ENCODE data around the gene GABBR2.

GABBR2 gene

DNA sequence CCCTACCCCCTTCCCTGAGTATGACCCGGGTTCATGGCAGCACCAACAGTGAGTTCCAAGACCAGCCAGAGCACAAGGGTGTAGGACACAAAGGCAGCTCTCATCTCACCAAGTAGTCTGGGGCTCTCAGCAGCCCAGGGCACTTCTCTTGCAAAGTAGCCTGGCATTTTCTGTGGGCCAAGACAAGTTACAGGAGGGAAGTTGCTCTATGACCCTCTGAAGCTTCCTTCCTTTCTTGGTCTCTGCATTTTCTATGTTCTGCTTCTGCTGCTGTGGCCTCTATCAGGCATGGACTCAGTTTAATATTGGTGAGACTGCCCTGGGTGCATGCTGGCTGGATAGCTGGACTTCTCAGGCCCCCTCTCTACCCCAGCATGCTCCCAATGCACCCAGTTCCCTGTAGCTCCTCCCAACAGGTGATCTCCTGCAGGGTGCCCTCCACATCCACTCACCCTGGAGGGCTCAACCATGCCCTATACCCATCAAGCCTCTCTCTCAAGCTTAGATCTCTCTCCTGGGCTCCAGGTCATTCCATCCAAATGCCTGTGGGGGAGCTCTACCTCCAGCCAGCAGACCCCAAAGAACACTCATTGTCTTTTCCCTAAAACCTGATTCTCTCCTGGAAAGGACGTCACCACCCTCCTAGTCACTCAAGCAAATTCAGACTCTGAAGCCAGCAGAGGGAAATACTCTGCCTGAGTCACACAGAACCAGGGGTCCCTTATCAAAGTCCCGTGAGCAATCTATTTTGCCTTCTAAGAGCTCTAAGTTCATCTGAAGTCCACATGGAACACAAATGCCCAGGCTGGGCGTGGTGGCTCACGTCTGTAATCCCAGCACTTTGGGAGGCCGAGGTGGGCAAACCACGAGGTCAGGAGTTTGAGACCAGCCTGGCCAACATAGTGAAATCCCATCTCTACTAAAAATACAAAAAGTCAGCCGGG is 467.1 kb downstream of the GABBR2 start:
- no peak for DNase-seq

DNA sequence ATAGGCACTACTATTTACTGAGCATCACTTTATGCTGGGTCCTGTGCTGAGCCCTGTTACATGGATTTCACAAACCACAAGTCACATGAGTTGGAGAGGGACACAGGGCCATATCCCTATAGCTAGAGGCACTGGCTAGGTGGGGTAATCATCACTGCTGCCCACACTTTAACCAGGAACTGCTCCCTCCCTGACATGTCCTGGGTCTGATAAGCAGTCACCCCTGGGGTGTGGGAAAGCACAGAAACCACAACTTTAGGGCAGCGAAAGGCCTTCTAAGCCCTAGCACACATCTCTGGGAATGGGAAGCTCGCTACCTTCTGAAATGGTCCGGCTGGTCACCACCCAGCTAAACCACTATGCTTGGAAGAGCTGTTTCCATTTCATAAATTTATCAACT is 468.3 kb downstream of the GABBR2 start:
- DNase-seq: no peak

Measured in activated gamma-delta T cell treated with Interleukin-2 at 50 U/mL for 16 hours (primary cell).